IPS-15b (cell line): ENCODE data around the gene GNPAT.

ENCODE experiments used
- H3K27me3 ChIP-seq: one replicate; pipeline ENCODE4 v1.6.1; 2013; ENCODE audit warnings: low read length; ENCODE audit not compliant: control insufficient read depth, insufficient read depth
- H3K36me3 ChIP-seq: one replicate; pipeline ENCODE4 v1.6.1; 2013; ENCODE audit warnings: low read length; ENCODE audit not compliant: control insufficient read depth, insufficient read depth
- H3K4me1 ChIP-seq: one replicate; pipeline ENCODE4 v1.6.1; 2013; ENCODE audit warnings: mild to moderate bottlenecking, low read length; ENCODE audit not compliant: control insufficient read depth, insufficient read depth
- H3K4me3 ChIP-seq: one replicate; pipeline ENCODE4 v1.5.1; 2013; ENCODE audit warnings: low read depth, low read length
- H3K9ac ChIP-seq: one replicate; pipeline ENCODE4 v1.6.1; 2013; ENCODE audit warnings: low read depth, mild to moderate bottlenecking, low read length
- H3K9me3 ChIP-seq: one replicate; pipeline ENCODE4 v1.6.1; 2013; ENCODE audit warnings: mild to moderate bottlenecking, low read length; ENCODE audit not compliant: control insufficient read depth, insufficient read depth

The GNPAT gene

DNA sequence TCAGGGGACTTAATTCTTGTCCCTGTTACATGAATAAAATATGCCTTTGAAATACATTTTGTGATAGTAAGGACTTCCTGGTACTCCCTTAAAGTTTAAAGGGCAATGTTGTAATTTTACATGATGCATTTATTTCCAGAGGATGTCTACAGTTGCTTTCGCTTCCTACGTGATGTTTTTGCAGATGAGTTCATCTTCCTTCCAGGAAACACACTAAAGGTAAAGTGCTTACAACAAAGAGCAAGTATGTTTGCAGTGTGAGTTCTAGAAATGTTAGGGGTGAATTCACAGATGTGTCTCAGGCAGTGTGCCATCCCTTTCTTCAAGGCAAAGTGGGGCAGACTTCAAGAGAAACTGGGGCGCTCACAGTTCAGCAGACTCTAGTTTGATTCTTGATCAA lies 31.2 kb downstream of the GNPAT start:
- Histone ChIP-seq H3K4me1 (no peaks in the 10 kb centered on the region), H3K9me3 (no peaks in the 10 kb centered on the region), H3K36me3 (peaks cover 8% of the 10 kb centered on the region)

GRCh38 chr1:231272880-231273279 lies 31.9 kb downstream of the GNPAT start:
- peaks cover 8% of the 10 kb centered on the region for H3K36me3 ChIP-seq
- H3K9ac ChIP-seq, result no peak overlapping the region
- H3K27me3 ChIP-seq, result no peaks in the 10 kb centered on the region
- H3K9me3 ChIP-seq, result no peaks in the 10 kb centered on the region
- H3K4me1 ChIP-seq, result no peaks in the 10 kb centered on the region
- H3K4me3 ChIP-seq, result no peak overlapping the region

More for the DNA sequence above, 31.2 kb downstream of the GNPAT start:
- H3K4me3 ChIP-seq, result no peak overlapping the region
- no peaks in the 10 kb centered on the region for H3K27me3 ChIP-seq
- H3K9ac ChIP-seq, result no peak overlapping the region

DNA sequence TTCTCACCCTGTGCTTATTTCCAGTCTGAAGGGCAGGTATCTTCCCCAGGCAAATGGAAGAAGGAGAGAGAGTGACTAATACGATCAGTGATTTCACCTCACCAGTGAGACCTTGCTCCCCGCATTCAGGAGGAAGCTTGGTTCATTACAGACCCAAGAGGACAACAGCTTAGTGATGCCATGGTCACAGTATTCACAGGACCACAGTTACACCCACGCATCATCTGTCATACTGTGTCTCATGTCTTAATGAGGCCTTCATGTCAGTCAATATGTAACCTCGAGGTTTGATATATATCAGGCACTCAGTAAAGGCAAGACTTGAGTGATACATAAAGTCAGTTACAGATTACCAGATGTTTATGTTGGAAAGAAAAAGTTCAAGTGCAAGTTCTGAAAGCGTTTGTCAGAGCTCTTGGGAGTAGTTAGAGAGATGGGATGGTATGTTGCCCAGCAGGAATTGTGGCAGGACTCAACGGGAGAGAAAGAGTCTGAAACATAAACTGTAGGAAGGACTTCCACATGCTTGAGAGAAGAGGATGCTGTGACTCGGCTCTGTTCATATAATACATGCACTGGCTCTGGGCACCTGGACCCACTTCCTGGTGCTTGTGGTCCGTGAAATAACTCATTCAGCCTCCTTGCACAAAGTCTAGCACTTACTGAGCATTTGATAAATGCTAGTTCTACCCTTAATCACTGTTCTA lies 33.3 kb downstream of the GNPAT start:
- Histone ChIP-seq H3K9ac (no peak overlapping the region), H3K9me3 (no peaks in the 10 kb centered on the region), H3K27me3 (no peaks in the 10 kb centered on the region), H3K4me1 (no peaks in the 10 kb centered on the region), H3K4me3 (no peak overlapping the region), H3K36me3 (peaks cover 8% of the 10 kb centered on the region)

- H3K9me3 ChIP-seq, result no peaks in the 10 kb centered on the region
- H3K36me3 ChIP-seq, result peaks cover 8% of the 10 kb centered on the region
- H3K4me3 ChIP-seq, result no peak overlapping the region
- no peaks in the 10 kb centered on the region for H3K4me1 ChIP-seq
- no peak overlapping the region for H3K9ac ChIP-seq
- no peaks in the 10 kb centered on the region for H3K27me3 ChIP-seq
Measured at GRCh38 chr1:231278100-231278790, 37.2 kb downstream of the GNPAT start.

DNA sequence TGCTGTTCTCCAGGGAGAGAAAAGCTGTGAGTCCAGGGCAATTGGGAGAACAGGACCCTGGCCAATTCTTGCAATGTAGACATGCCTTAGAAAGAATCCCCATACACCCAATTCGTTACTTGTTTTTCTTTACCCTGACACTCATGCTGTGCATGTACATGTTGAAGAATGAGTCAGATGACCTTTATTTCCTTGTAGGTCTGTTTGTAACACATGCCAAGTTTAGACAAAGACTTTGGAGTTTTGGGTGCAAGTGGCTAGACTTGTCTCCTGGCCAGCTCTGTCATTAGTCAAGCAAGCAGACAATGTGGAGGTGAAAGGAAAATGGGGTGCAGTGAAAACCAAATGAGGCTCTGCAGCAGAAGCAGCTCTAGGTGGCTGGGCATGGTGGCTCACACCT lies 38.1 kb downstream of the GNPAT start:
- Histone ChIP-seq H3K9me3 (no peaks in the 10 kb centered on the region), H3K9ac (no peak overlapping the region), H3K36me3 (peaks cover 7% of the 10 kb centered on the region), H3K4me1 (no peaks in the 10 kb centered on the region), H3K27me3 (no peaks in the 10 kb centered on the region), H3K4me3 (no peak overlapping the region)

DNA sequence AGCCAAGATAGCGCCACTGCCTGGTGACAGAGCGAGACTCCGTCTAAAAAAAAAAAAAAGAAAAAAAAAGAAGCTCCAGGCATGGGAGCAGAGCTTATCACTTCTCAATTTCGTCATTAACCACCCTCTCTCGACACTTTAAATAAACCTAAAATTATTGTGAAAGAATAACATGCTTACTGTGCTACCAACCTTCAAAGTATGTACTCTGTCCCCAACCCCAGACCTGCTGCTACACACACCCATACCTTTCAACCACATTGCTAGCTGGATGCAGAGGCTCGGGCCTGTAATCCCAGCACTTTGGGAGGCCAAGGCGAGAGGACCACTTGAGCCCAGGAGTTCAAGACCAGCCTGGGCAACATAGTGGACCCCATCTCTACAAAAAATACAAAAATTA lies 38.7 kb downstream of the GNPAT start:
- H3K4me1 ChIP-seq, result no peaks in the 10 kb centered on the region
- no peaks in the 10 kb centered on the region for H3K9me3 ChIP-seq
- H3K9ac ChIP-seq, result no peak overlapping the region
- no peak overlapping the region for H3K4me3 ChIP-seq
- peaks cover 5% of the 10 kb centered on the region for H3K36me3 ChIP-seq
- no peaks in the 10 kb centered on the region for H3K27me3 ChIP-seq

GRCh38 chr1:231284441-231284840 lies 43.4 kb downstream of the GNPAT start:
- Histone ChIP-seq H3K9ac (no peak overlapping the region), H3K27me3 (no peaks in the 10 kb centered on the region), H3K9me3 (no peaks in the 10 kb centered on the region), H3K4me1 (no peaks in the 10 kb centered on the region), H3K4me3 (no peak overlapping the region), H3K36me3 (no peaks in the 10 kb centered on the region)

DNA sequence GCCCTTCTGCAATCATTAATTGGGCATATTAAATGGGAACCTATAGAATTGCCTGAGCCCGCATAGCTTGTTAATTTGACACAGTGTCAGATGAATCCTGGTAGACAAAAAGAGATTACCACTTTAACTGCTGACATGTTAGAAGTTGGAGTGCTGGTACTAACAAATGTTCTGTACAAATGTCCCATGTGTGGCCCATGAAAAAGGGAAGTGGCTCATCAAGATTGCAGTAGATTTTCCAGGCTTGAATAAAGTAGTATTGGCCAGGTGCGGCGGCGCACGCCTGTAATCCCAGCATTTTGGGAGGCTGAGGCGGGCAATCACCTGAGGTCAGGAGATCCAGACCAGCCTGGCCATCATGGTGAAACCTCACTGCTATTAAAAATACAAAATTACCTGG lies 45.6 kb downstream of the GNPAT start:
- H3K4me3 ChIP-seq, result no peak overlapping the region
- no peak overlapping the region for H3K9ac ChIP-seq
- no peaks in the 10 kb centered on the region for H3K9me3 ChIP-seq
- H3K4me1 ChIP-seq, result no peaks in the 10 kb centered on the region
- H3K27me3 ChIP-seq, result no peaks in the 10 kb centered on the region
- H3K36me3 ChIP-seq, result no peaks in the 10 kb centered on the region

DNA sequence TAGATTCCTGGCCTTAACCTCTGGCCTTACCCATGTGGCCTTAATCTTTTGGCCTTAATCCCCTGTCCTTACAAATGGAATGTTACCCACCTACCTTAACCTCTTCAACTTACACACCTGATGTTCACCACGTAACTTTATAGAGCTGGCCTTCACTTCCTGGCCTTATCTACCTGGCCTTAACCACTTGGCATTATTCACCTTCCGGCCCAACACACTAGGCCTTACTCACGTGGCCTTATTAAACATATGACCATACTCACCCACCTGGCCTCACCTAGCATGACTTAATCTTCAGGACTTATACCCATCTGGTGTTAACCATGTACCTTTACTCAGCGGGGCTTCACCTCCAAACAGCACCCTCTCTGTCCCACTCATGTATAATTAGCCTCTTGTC lies 54.9 kb downstream of the GNPAT start:
- Histone ChIP-seq H3K27me3 (no peaks in the 10 kb centered on the region), H3K4me3 (no peak overlapping the region), H3K9ac (no peak overlapping the region), H3K4me1 (no peaks in the 10 kb centered on the region), H3K36me3 (no peaks in the 10 kb centered on the region), H3K9me3 (no peaks in the 10 kb centered on the region)

GRCh38 chr1:231301990-231302389 lies 61.0 kb downstream of the GNPAT start:
- Histone ChIP-seq H3K4me3 (no peak overlapping the region), H3K27me3 (no peaks in the 10 kb centered on the region), H3K9ac (no peak overlapping the region), H3K9me3 (no peaks in the 10 kb centered on the region), H3K4me1 (no peaks in the 10 kb centered on the region), H3K36me3 (no peaks in the 10 kb centered on the region)

DNA sequence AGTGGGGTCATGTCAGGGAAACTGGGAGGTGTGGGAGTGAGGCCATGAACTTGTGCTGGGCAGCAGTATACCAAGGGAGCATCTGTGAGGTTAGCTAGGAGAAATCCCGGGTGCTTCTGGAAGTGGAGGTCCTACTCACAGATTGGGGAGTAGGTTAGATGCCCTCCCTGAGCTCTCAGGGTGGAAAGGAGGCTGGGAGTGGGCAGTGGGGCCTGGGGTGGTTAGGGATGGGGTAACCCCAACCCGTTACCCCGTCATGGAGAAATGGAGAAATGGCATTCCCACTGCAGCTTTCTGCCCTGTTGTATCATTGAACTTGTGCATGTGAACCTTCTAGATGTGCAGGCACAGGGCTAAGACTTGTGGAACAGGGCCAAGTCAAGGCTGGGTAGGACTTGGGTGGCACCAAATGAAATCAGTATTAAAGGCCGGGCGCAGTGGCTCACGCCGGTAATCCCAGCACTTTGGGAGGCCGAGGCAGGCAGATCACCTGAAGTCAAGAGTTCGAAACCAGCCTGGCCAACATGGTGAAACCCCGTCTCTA lies 69.5 kb downstream of the GNPAT start:
- no peaks in the 10 kb centered on the region for H3K4me1 ChIP-seq
- no peak overlapping the region for H3K9ac ChIP-seq
- H3K36me3 ChIP-seq, result no peaks in the 10 kb centered on the region
- no peaks in the 10 kb centered on the region for H3K27me3 ChIP-seq
- no peaks in the 10 kb centered on the region for H3K9me3 ChIP-seq
- no peak overlapping the region for H3K4me3 ChIP-seq
